GM18502 (cell line): ENCODE measurements around the gene MYH13.
A peak's percentile ranks its signal among the peaks of the same experiment; 100 is the strongest.

Source experiments
- ATAC-seq: cut with Tn5 transposase; IDR thresholded peaks from one replicate; pipeline ENCODE4 v1.9.1; 2021; ENCODE audit warnings: mild to moderate bottlenecking; ENCODE audit not compliant: unreplicated experiment, poor library complexity

The MYH13 gene

DNA sequence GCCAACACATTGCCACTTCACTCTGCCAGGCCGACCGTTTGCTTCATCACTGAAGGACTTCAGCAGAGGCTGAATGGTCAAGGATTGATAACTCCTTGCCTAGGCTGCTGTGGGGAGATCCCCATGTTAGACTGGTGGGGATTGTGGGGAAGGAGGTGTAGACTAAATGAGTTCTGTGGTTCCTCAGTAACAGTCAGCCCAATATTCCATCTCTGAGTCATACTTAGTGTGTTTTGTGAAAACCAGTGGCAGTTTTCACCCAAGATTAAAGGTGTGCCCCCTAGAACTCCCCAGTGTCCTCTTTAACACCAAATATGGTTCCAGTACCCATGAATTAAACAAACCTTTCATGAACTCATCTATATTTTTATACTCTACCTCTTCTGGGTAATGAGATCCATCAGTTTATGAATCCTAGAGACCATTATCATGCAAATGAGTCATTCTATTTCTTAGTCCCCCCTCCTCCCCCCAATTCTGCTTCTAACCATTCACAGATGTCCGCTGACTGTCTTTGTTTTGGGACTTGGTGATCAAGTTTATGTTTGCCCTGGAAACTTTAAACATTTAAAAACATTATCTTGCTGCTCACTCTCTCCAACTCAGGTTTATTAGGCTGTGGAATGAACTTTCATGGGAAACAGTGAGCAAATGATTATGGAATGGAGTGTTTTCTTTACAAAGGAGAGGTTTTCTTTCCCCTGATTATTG lies 107.6 kb downstream of the MYH13 start:
- no peak for ATAC-seq

DNA sequence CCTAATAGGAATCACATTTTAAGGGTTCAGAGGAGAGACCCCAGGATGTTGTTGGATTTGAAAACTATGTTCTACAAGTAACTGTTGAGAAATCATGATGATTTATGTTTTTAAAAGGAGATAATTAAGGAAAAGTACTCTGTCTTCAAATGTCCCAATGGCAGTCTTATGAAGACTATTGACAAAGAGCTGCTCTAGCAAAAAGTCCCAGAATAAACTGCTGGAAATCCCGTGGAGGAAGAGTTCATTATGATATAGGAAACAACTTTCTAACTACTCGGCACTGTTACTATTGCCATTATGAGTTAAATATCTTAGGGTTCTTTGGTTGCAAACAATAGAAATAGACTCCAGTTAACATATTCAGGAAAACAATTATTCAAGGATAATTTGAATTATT lies 108.8 kb downstream of the MYH13 start:
- no peak for ATAC-seq

DNA sequence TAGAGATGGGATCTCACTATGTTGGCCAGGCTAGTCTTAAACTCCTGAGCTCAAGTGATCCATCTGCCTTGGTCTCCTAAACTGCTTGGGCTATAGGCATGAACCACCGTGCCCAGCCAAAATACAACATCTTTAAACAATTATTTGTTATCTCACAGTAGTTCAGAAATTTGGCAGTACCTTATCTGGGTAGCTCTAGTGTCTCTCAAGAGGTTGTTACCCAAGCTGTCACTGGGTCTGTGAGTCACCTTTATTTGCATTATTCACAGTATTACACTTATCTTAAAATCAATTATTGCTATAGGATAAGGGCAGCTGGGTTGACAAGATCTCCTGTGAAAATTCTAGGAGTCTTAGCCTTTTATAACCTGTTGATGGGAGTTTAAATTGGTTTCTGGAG lies 110.4 kb downstream of the MYH13 start:
- ATAC-seq = no peak

DNA sequence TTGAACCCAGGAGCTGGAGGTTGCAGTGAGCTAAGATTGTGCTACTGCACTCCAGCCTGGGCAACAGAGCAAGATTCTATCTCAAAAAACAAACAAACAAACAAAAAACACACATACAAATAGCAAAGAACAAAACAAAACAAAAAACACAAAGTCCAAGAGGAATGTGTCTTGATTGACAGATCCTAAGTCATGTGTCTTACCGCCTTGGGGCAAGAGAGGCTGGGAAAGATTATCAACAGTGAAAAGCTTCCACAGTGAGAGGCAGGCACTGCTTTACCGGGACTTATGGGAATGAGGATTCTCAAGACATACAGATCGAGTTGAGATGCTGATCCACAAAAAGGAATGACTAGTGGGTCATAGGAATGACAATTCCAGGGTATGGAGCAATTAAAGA lies 111.7 kb downstream of the MYH13 start:
- ATAC-seq = no peak

DNA sequence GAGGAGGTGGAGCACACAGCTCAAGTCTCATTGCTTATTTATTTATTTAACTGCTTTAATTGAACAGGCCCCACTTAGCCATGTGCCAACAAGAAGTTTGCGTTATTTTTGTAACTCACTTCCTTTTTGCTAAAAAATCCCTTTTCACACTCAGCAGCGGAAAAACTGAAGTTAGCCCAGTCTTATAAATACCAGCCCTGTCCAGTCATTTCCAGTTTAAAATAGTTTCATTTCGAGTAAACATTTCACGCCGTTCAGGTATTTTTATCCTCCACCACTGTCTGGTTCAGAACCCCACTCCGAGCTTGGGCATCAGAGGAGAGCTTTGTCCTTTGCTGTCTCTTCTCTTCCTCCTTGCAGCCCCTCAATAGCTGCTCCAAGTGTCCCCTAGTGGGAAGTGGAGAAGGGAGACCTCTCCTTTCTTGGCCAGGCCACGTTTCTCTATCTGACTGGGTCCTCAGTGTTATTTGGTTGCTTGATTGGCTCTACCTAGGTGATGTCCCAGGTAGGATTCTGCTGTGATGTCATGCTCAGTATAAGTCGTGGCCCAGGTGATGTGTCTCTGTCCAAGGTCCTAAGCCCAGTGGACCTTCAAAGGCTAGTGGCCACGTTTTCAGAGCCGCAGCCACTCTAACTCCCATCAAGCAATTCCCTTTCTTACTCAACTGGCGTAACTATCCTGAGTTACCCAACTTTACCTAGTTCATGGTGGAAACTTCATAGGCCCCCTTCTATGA lies 121.4 kb downstream of the MYH13 start:
- ATAC-seq = peak; percentile 94
